HepG2 (cell line): ENCODE results near the gene SEC14L1. TPM values are rescaled to one million over a fixed set of nuclear protein-coding genes. Genes with fewer than 3 reads are reported as not detected.

Source experiments
- ZNF318 ChIP-seq: sonication (generic); formaldehyde crosslinking; IDR thresholded peaks from 2 replicates; pipeline ENCODE4 v1.4.0; 2020; ENCODE audit warnings: mild to moderate bottlenecking, missing genetic modification reagents
- ZNF75D ChIP-seq: sonication (generic); formaldehyde crosslinking; IDR thresholded peaks from 2 replicates; pipeline ENCODE4 v1.8.1; 2023; ENCODE audit warnings: missing genetic modification reagents, mild to moderate bottlenecking, borderline replicate concordance
- polyA plus RNA-seq, 8 experiments: library from polyadenylated mRNA; depleted of rRNA in 3 of 8; stranded (reverse) in 7 of 8; unstranded in 1 of 8; fragments of >200 nt; fragmentation: Illumina TruSeq in 4 of 8; extraction: Trizol in 4 of 8; gene quantifications; 2 replicates each; pipeline versions ENCODE4 v1.2.1 to v1.2.3, GENCODE V29; 2011 to 2016; ENCODE audit warnings: low read depth in 4 of 8, missing spikeins in 1 of 8, mixed read lengths in 1 of 8; ENCODE audit not compliant: insufficient read depth in 1 of 8
- total RNA-seq, 5 experiments: library from RNA; depleted of rRNA; stranded (reverse); fragments of >200 nt; fragmentation: Illumina TruSeq; extraction: Trizol; gene quantifications; 2 replicates each; pipeline ENCODE4 v1.2.3, GENCODE V29; 2016; ENCODE audit warnings: low read depth in 1 of 5
- TF ChIP-seq, protein P1 (sequence below), 2 experiments: fragments of 450-650 bp in 1 of 2; sonication (generic) in 1 of 2; formaldehyde crosslinking in 1 of 2; IDR thresholded peaks; 2 replicates each; pipeline versions ENCODE4 v1.6.1 to v1.8.0; 2016 to 2022; ENCODE audit warnings: antibody characterized with exemption in 1 of 2, mild to moderate bottlenecking in 1 of 2, missing genetic modification reagents in 1 of 2
- TF ChIP-seq, protein P2 (sequence below): sonication (generic); formaldehyde crosslinking; IDR thresholded peaks from 2 replicates; pipeline ENCODE4 v1.5.1; 2020; ENCODE audit warnings: mild to moderate bottlenecking, missing genetic modification reagents, moderate library complexity

The SEC14L1 gene
- total and polyA plus RNA-seq, 2 of the 13 experiments (the other 11 are each of a cell fraction or from before 2014, with no cell fraction given) = 26.3 to 43.9 TPM

- TF ChIP-seq, protein P1, sequence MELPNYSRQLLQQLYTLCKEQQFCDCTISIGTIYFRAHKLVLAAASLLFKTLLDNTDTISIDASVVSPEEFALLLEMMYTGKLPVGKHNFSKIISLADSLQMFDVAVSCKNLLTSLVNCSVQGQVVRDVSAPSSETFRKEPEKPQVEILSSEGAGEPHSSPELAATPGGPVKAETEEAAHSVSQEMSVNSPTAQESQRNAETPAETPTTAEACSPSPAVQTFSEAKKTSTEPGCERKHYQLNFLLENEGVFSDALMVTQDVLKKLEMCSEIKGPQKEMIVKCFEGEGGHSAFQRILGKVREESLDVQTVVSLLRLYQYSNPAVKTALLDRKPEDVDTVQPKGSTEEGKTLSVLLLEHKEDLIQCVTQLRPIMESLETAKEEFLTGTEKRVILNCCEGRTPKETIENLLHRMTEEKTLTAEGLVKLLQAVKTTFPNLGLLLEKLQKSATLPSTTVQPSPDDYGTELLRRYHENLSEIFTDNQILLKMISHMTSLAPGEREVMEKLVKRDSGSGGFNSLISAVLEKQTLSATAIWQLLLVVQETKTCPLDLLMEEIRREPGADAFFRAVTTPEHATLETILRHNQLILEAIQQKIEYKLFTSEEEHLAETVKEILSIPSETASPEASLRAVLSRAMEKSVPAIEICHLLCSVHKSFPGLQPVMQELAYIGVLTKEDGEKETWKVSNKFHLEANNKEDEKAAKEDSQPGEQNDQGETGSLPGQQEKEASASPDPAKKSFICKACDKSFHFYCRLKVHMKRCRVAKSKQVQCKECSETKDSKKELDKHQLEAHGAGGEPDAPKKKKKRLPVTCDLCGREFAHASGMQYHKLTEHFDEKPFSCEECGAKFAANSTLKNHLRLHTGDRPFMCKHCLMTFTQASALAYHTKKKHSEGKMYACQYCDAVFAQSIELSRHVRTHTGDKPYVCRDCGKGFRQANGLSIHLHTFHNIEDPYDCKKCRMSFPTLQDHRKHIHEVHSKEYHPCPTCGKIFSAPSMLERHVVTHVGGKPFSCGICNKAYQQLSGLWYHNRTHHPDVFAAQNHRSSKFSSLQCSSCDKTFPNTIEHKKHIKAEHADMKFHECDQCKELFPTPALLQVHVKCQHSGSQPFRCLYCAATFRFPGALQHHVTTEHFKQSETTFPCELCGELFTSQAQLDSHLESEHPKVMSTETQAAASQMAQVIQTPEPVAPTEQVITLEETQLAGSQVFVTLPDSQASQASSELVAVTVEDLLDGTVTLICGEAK (IDR thresholded peaks at IDR 0.05) = peak; percentile 13; the same call in 1 of the 2 replicates
- TF ChIP-seq, protein P1 (CRISPR knock-in tag; IDR thresholded peaks at IDR 0.05) = peak; percentile 55; the same call in 1 of the 2 replicates
- no peak for TF ChIP-seq ZNF75D (CRISPR knock-in tag)
- no peak for TF ChIP-seq ZNF318 (CRISPR knock-in tag)
- TF ChIP-seq, protein P2, sequence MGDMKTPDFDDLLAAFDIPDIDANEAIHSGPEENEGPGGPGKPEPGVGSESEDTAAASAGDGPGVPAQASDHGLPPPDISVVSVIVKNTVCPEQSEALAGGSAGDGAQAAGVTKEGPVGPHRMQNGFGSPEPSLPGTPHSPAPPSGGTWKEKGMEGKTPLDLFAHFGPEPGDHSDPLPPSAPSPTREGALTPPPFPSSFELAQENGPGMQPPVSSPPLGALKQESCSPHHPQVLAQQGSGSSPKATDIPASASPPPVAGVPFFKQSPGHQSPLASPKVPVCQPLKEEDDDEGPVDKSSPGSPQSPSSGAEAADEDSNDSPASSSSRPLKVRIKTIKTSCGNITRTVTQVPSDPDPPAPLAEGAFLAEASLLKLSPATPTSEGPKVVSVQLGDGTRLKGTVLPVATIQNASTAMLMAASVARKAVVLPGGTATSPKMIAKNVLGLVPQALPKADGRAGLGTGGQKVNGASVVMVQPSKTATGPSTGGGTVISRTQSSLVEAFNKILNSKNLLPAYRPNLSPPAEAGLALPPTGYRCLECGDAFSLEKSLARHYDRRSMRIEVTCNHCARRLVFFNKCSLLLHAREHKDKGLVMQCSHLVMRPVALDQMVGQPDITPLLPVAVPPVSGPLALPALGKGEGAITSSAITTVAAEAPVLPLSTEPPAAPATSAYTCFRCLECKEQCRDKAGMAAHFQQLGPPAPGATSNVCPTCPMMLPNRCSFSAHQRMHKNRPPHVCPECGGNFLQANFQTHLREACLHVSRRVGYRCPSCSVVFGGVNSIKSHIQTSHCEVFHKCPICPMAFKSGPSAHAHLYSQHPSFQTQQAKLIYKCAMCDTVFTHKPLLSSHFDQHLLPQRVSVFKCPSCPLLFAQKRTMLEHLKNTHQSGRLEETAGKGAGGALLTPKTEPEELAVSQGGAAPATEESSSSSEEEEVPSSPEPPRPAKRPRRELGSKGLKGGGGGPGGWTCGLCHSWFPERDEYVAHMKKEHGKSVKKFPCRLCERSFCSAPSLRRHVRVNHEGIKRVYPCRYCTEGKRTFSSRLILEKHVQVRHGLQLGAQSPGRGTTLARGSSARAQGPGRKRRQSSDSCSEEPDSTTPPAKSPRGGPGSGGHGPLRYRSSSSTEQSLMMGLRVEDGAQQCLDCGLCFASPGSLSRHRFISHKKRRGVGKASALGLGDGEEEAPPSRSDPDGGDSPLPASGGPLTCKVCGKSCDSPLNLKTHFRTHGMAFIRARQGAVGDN (CRISPR knock-in tag) = 0 out of 2 replicates have a peak, but pooled peaks have one; percentile 10
Measured at GRCh38 chr17:77160875-77161530, 20.2 kb downstream of the SEC14L1 start (continued).
